ENCODE measurements around the gene TBC1D10A.

The TBC1D10A gene

DNA sequence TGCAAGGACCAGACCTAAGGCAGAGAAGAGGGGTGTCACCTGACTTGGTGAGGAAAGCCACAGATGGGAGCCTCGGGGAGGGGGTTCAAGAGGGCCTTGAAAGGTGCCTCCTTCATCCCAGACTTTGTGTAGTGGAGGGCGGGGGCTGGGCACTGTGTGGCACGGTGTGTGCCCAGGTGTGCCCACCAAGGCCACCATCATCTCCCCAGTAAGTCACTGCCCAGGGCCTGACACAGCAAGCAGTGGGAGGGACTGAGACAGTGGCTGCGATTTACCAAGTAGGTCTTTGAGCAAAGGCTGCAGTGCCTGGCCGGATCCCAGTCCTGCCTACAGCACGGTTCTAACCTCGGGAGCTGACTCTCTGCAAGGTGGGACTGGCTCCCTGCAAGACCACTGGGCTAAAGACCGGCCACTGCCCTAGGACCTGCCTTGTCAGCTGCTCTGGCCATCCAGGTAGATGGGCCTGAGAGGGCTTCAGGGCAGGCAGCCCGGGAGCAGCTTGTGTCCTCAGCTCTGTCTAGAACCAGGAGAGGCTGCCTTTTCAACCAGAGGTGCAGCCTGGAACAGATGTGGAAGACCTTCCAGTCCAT is 61.5 kb downstream of the TBC1D10A start:
- DNase-seq: no peak

DNA sequence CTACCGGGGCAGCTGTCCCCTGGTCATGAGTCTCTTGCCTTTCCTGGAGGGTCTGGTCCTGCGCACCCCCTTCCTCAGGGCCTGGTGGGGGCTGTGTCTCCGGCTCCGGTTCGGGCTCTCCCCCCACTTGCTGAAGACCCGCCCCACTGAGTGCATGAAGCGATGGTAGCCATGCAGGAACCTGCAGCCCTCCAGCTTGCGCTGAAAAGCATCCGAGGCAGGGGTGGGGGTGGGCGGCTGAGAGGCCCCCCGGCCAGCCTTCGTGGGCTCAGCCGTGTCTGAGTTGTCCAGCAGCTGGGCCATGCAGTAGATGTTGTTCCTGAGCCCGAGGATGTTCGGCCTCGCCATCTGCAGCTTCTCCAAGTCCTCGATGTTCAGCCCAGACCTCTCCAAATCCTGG is 62.9 kb downstream of the TBC1D10A start:
- DNase-seq: no peak

DNA sequence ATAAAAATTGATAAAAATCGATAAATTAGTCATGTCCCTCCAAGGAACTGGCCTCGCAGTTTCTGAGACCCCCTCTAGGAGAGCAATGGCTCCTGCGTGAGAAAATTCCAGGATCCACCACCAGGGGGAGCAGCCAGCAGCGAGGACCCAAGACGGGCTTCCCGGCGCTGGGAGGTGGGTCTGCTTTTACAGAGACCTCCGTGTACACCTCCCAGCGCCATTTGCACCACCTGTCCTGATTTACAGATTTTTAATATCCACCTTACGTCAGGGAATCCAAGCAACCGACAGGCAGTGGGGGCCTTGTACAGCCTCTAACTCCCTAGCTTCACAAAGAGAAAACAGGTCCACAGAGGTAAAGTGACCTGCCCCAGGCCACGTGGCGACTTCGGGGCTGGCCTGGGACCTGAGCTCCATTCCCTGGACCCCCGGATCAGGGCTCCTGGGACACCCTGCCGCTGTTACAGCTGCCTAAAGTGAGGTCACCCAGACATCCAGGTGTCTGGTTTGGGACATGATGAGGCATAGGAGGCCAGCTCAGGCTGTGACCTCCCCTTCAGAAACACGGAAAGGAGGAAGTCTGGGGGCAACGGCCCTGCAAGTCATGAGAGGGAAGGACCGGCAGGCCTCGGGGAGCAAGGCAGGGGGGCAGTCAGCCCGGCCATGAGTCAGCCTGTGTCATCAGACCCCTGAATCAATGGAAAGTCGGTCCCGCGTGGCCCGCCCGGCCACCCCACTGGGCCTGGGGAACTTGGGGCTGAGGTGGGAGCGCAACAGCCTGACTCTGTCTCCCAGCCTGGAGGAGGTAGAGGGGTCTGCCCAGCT is 63.6 kb downstream of the TBC1D10A start:
- no peak for DNase-seq

DNA sequence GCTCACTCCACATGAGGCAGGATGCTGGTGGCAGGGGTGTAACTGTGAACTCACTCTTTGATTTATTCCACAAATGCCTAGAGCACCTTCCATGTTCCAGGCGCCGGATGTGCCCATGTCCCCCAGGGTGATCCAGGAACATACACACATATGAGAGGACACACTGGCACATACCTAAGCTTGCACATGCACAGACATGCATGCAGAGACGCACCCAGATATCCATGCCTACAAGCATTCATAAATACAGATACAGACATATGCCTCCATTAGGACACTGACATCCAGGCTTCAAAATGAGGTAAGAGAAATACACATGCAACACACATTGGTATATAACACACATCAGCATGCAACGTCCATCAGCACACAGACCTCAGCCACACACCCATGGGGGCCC is 64.6 kb downstream of the TBC1D10A start:
- DNase-seq: no peak

DNA sequence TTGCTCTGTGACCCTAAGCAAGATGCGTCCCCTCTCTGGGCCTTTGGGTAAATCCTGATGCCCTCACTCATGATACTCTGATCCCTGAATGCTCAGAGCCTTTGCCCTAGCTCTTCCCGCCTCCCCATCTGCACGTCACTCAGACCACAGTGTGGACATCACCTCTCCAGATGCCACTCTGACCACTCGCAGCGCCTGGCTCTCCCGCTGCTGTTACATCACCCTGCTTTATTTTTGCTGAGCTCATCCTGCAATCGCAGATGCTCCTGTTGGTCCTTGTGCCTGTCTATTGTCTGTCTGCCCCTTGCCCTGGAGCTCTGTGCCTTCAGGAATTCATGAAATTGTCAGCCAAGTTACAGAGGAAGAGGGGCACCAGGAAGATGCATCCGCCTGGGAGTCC is 65.6 kb downstream of the TBC1D10A start:
- no peak for DNase-seq

DNA sequence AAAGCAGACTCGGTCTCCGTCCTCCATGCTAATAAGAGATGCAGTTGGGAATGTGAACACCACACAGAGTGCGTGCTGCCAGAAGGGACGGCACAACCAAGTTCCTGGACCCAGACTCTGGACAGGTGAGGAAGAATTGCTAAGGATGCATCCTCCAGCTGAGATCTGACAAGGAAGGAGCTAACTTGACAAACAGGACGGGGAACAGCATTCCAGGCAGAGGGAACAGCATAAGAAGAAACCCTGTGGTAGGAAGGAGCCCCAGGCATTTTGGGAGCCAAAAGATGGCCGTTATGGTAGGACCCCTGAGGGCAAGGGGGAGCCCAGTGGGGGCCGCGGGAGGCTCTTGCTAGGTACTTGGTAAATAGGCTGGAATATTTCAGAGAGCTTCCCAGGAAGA is 66.1 kb downstream of the TBC1D10A start:
- DNase-seq: no peak

DNA sequence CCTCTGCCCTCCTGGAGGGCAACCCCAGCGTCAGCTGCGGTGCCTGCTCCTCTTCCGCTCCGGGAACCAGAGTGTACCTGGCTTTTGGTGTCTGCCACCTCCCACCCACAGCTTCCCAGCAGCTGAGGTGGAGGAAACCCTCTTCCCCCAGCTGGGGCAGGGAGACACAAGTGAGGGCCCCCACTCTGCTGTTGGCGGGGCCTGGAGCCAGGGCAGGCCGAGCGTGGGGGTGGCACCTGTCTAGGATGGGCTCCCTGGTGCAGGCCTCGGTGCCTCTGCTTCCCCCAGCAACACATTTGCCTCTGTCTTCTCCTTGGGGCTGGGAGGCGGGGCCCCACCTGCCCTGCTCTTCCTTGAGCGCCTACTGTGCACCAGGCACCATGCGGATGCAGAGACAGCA is 66.5 kb downstream of the TBC1D10A start:
- no peak for DNase-seq

DNA sequence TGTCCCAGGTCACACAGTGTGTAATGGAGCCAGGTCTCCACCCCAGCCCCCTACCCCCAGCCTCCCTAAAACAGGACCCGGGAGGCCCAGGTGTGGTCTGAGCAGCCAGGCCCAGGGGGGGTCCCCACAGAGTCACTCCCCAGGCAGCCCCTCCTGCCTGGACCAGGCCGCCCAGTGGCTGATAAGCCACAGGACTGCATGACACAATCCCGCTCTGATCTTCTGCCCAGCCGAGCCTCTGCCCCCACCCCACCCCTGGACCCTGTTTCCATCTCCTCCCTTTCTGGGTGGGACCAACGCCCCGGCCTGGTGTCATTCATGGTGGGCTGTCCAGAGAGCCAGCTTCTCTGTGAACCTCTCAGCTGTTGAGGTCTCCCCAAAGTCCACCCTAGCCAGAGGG is 72.4 kb downstream of the TBC1D10A start:
- no peak for DNase-seq

DNA sequence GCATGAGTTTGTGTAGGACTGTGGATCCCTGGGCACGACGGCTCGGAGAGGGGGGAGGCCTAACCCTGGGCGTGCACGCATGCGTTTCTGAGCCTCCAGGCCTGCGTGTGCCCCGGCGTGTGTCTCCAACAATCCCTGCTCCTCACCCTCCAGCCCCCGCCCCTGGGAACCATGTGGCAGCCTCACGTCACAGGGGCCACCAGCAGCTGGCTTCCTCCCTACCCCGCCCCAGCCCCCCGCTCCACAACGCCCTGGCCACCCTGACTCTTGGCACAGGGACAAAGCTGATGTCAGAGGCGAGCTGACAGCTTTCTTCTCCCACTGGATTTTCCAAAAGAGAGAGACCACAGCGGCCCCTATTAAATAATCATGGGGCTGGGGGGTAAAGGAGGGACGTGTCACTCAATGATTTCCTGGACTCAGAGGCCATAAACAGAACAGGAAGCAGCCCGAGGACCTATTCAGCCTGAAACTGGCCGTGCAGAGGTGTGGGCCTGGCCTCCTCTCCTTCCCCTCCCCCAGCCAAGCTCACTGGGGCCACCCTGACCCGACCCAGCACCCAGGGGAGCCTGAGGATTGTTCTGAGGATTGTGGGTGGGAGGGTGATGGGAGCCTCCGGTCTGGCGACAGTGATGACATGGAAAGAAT is 73.4 kb downstream of the TBC1D10A start:
- peak; percentile 87 for DNase-seq

DNA sequence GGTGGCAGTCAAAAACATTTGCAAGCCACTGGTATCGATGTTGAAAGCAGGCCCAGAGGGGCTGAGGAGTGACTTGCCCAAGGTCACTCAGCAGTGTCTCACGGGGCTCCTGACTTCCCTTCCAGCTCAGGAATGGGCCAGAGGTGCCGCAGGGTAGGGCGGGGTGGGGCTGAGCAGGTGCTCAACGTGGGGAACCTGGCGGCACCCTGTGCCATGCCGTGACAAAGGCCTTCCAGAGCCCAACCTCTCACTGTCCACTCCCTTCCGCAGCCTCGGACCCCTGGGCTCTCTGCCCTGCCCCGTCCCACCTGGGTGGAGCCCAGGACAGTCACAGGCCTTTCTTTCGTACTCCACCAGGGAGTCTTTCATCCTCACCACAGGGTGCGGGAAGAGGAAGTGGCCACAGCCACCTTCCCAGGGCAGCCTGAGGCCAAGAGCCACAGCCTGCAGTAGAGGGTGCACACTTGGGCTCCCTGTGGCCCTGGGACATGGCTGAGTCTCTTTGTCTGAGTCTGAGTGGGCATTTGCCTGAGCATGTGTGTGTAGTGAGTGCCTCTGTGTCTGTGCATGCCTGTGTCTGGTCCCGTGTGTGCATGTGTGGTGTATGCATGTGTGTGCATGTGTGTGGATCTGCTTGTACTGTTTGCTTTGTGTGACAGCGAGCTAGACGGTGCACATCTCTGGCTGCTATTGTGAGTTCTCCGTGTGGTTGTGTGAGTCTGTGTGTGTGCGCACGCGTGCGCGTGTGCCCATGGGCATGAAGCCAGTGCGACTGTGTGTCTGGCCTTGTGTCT is 74.1 kb downstream of the TBC1D10A start:
- DNase-seq: no peak

DNA sequence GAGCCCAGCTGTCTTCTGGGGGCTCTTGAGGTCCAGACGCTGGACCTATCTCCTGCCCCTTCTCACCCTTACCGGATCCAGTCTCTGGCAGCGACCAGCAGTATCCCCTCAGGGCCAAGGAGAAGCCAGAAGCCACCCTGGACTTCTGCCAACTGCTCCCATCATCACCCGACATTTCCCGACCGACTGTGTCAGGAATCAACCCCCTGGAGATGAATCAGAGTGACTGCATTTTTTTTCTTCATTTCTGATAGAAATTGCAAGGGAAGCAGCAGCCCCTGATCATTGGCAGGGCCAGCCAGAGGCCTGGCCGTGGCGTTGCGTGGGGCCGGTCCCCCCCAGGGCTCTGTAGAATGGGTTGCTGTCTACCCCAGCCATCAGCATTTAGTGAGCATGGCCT is 75.0 kb downstream of the TBC1D10A start:
- DNase-seq: no peak

DNA sequence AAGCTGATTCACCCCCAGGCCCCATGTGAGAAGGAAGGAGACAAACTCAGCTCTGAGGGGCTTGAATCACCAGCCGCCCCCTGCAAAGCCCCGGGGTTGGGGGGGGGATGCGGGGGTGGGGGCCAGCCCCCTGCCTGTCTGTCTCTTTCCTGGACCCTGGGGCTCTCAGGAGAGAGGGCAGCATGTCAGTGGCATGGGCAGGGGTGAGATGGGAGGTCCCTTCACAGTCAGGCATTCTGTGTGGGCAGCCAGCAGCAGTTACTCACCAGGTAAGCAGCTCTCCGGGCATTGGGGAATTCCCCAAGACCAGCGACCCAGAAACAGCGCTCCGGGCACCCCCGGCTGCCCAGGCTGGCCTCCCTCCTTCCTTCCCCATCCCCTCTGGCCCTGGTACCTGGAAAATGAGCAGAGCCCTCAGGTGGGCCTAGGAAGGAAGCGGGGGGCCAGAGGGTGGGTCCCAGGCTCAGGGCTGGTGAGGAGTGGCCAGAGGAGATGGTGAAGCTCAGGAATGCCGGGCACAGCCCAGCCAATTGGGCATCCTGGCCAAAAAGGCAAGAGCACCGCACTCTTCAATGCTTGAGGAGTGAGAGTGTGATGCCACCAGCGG is 76.0 kb downstream of the TBC1D10A start:
- DNase-seq: no peak

DNA sequence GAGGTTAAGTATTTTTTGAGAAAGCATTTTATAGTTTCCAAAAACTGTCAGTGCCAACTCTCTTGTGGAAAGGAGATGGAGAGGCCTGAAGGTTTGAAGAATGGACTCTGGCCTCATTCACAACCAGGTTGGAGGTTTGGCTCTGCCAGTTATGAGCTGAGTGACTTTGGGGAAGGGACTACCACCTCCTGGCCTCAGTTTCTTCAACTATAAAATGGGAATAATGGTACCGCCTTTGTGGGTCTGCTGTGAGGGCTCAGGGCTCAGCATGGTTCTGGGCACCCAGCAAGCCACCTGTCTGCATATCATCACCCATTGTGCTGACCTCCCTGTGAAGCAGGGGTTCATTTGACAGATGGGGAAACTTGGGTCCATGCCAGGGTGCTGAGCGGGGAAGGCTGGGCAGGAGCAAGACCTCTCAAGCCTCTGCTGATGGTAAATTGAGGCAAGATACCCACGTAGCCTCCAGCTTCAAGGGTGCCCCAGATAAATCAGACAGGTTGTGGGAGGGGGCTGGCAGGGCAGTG is 76.6 kb downstream of the TBC1D10A start:
- no peak for DNase-seq

DNA sequence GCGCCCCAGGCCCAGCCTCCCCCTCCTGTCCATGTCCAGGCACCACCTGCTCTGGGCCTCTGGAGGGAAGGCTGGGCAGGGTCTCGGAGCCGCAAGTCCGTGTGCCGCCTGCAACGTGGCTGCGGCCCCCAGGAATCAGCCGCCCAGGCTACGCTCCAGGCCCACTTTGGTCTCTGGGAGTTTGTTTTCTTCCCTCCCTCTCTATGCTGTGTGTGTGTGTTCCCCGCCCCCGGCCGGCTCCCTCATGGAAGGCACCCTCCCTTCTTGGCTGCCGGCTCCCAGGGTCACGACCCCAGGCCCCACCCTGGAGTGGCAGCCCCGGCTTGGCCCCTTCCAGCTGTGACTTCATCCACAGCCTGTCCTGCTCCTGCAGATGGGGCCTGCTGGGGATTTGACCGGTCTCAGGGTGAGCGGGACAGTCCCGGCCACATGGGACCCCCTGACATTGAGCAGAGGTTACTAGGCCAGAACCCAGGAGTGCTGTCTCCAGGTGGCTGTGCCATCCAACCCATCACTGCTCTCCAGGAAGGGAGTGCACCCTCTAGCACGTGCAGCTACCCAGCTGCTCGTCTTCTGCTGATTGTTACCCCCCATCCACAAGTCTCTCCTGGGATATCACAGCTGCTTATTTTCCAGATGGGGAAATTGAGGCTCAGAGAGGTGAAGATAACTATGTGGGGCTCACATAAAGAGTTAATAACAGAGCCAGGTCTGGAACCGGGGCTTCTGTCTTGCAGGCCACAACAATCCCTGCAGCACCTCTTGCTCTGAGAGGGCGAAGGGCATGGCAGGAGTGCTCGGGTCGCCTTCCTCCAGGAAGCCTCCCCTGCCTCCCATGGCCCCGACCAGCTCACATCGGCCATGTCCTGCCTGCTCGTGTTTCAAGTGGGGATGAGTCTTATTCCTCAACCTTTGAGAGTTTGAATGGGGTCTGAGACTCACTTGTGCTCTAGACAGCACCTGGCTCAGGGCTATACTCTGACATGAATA is 77.4 kb downstream of the TBC1D10A start:
- no peak for DNase-seq

DNA sequence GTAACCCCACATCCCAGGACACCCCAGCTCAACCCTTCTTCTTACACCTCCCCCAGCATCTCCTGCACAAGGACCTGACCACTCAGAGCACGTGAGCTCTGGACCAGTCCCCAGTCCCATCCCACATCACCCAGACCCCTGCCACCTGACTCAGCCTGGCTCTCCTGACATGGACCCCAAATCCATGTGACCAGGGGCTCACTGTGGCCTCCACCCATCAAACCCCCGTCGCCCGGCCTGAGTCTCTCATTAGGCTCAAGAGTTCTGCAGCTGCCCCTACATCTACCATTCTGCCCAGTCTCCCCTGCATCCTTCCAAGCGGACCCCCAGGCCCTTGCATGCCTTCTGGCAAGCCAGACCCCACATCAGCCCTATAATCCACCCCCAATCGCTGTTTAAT is 78.3 kb downstream of the TBC1D10A start:
- no peak for DNase-seq

DNA sequence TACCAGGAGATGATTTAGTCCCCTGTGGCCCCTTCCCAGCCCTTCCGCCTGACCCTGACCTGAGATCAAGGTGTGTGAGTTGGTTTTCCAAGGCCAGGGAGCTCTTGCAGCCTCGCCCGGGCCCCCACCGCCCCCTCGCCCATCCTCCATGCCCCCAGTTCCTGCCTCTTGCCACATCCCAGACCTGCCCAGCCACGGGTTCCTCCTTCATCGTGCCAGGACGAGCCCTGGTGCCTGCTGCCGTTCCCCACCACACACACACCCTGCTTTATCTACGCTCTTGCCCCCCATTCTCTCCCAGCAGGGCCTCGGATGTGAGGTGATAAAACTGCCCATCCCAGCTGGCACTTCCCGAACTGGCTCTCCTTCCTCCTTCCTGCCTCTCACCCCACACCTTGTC is 78.8 kb downstream of the TBC1D10A start:
- DNase-seq: no peak

DNA sequence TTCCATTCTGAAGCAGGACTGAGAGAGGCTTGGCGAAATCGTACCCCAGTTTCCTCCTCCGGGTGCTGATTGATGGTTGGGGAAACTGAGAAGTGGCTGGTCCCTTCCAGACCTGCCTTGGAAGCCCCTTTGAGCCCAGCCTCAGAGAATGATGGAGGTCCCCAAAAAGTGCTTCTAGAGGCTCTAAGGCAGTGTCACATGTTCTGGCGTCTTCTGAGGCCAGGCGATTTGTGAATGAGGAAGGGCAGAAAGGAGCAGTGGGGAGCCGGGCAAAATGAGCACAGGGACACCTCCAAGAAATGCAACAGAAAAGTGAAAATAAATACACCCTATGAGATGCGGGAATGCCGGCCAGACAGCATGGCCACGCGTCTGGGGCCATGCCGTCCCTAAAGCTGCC is 79.2 kb downstream of the TBC1D10A start:
- no peak for DNase-seq

DNA sequence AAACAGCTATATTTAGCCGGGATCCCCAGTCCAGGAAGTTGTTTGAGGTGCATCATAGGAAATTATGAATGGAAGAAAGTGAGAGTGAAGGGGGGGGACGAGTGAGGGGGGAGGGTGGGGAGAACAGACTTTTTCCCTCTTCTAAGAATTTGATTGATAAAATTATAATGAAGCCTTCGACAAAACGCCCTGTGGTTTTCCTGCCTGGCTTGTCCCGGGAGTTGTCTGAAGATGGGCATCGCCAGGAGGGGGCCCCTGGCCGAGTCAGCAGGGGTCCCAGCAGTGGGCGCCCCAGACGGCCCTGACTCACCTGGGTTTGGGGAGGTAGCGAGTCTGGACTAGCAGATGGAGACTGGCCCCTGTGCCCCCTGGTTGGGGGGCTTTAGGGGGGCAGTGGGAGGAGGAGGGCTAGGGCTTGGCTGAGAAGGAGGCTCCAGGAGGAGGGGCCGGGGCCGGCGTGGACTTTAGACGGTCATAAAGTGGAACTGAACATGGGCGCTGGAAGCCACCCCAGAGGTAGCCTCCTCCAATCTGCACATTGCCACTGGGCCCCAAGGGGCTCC is 79.8 kb downstream of the TBC1D10A start:
- no peak for DNase-seq

DNA sequence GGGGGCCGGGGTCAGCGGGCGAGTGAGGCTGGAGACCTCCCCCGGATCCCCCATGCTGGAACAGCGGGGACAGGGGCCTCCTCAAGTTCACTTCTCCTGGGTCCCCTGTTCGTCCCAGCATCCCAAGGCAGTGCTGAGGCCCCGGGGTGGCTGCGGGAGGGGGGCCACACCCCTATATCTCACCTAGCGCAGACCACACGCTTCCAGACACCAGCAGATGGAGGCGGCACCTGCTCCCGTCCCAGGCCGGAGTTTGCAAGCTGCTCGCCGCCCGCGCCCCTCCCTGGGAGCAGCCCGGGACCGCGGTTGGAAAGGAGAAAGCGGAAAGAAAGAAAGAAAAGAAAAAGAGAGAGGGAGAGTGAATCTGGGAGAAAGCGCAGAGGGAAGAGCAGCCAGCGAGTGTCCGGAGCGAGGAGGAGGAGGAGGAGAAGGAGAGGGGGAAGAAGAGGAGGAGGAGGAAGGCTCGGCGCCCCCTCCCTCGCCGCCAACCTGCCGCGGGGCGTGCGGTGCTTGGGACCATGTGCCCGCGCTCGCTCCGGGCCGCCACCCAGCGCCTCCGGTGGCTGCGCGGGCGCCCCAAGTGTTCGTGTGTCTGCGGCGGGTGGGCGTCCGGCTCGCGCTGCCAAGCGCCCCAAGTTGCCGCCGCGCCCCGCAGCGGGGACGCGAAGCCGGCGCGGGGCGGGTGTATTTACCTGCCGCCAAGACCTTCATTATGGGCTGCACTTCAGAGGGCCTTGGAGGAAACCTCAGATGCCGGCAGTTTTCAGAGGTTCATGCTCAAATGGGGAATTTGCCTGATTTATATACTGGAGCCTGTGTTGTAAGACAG is 80.5 kb downstream of the TBC1D10A start, which contains the start of gene LIF:
Gene LIF (minus strand): TSS at position 775 of the 829 bp plus-strand sequence. CDS start 64 bp downstream, at position 711.
- DNase-seq: no peak
